ENCODE measurements around the gene YBX1.

The YBX1 gene

DNA sequence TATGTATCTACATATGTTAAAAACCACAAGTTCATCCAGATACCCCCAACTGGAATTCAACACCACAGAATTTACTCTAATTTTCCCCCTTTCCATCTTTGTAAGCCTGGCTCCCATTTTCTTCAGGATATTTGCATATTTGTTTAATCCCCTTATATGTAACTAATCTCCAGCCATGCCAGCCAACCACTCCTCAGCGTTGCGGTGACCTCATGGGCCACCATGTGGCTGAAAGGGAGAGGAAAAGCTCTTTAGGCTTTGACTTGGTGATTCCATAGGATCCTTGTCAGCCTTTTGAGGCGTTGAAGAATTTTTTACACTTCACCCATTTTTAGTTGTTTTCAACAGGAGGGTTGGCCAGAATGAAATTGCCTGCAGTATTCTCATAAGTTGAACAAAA is 47.8 kb downstream of the YBX1 start:
- H3K9me2 ChIP-seq (replicated peaks; ENCODE audit: low read depth, low read length), result no peaks in the 10 kb centered on the region
- H3K79me2 ChIP-seq (ENCODE audit: insufficient read depth, low read length), result no peaks in the 10 kb centered on the region
- H3K4me2 ChIP-seq (ENCODE audit: low read depth, low read length, poor library complexity, severe bottlenecking), result no peak overlapping the region
- H2AFZ ChIP-seq (ENCODE audit: low read length), result no peak overlapping the region
- no peaks in the 10 kb centered on the region for H3F3A ChIP-seq (ENCODE audit: low read depth)
- no peaks in the 10 kb centered on the region for H4K20me1 ChIP-seq (ENCODE audit: insufficient read depth, low read length, poor library complexity, severe bottlenecking)
- no peaks in the 10 kb centered on the region for H3K36me3 ChIP-seq (ENCODE audit: insufficient read depth, low read length)
- no peaks in the 10 kb centered on the region for H3K9me3 ChIP-seq (ENCODE audit: insufficient read depth, low read depth, low read length)
- no peak overlapping the region for H3K9ac ChIP-seq (ENCODE audit: low read depth, low read length, poor library complexity, severe bottlenecking)
- H3K4me1 ChIP-seq (ENCODE audit: insufficient read depth, low read length, poor library complexity, severe bottlenecking), result no peaks in the 10 kb centered on the region
- no peaks in the 10 kb centered on the region for H3K27me3 ChIP-seq (ENCODE audit: insufficient read depth, low read length, poor library complexity, severe bottlenecking)
- H3K4me3 ChIP-seq (ENCODE audit: low read length, poor library complexity, severe bottlenecking), result no peak overlapping the region
- TF ChIP-seq, protein P1, sequence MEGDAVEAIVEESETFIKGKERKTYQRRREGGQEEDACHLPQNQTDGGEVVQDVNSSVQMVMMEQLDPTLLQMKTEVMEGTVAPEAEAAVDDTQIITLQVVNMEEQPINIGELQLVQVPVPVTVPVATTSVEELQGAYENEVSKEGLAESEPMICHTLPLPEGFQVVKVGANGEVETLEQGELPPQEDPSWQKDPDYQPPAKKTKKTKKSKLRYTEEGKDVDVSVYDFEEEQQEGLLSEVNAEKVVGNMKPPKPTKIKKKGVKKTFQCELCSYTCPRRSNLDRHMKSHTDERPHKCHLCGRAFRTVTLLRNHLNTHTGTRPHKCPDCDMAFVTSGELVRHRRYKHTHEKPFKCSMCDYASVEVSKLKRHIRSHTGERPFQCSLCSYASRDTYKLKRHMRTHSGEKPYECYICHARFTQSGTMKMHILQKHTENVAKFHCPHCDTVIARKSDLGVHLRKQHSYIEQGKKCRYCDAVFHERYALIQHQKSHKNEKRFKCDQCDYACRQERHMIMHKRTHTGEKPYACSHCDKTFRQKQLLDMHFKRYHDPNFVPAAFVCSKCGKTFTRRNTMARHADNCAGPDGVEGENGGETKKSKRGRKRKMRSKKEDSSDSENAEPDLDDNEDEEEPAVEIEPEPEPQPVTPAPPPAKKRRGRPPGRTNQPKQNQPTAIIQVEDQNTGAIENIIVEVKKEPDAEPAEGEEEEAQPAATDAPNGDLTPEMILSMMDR (conservative IDR thresholded peaks at IDR 0.05; ENCODE audit: low read length), result no peak
- no peak for TF ChIP-seq EZH2phosphoT487 (IDR thresholded peaks at IDR 0.05; ENCODE audit: borderline replicate concordance)

DNA sequence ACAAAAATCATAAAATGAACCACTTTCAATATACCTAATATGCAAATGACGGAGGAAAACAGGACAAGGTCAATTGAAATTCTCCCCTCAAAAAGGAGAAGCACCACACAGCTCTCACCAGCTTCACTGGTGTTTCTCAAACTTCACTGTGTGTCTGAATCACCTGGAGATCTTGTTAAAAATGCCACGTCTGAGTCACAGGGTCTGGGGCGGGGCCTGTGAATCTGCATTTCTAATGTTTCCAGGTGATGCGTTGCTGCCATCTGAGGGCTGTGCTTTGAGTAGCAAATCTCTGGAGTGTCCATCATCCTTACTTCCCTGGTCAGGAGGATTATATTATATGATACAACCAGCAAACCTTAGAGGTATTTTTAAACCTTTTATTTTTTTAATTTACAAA is 48.8 kb downstream of the YBX1 start:
- Histone ChIP-seq H3K9me3 (ENCODE audit: insufficient read depth, low read depth, low read length) (no peaks in the 10 kb centered on the region), H3K79me2 (ENCODE audit: insufficient read depth, low read length) (no peaks in the 10 kb centered on the region), H3K4me1 (ENCODE audit: insufficient read depth, low read length, poor library complexity, severe bottlenecking) (no peaks in the 10 kb centered on the region), H3K4me3 (ENCODE audit: low read length, poor library complexity, severe bottlenecking) (no peak overlapping the region), H2AFZ (ENCODE audit: low read length) (no peak overlapping the region), H3K4me2 (ENCODE audit: low read depth, low read length, poor library complexity, severe bottlenecking) (no peak overlapping the region), H3K9ac (ENCODE audit: low read depth, low read length, poor library complexity, severe bottlenecking) (no peak overlapping the region), H3K9me2 (replicated peaks; ENCODE audit: low read depth, low read length) (no peaks in the 10 kb centered on the region), H4K20me1 (ENCODE audit: insufficient read depth, low read length, poor library complexity, severe bottlenecking) (no peaks in the 10 kb centered on the region), H3K36me3 (ENCODE audit: insufficient read depth, low read length) (no peaks in the 10 kb centered on the region), H3F3A (ENCODE audit: low read depth) (no peaks in the 10 kb centered on the region), H3K27me3 (ENCODE audit: insufficient read depth, low read length, poor library complexity, severe bottlenecking) (no peaks in the 10 kb centered on the region)
- TF ChIP-seq EZH2phosphoT487 (IDR thresholded peaks at IDR 0.05; ENCODE audit: borderline replicate concordance), result no peak
- TF ChIP-seq, protein P1 (conservative IDR thresholded peaks at IDR 0.05; ENCODE audit: low read length), result peak; percentile 53

DNA sequence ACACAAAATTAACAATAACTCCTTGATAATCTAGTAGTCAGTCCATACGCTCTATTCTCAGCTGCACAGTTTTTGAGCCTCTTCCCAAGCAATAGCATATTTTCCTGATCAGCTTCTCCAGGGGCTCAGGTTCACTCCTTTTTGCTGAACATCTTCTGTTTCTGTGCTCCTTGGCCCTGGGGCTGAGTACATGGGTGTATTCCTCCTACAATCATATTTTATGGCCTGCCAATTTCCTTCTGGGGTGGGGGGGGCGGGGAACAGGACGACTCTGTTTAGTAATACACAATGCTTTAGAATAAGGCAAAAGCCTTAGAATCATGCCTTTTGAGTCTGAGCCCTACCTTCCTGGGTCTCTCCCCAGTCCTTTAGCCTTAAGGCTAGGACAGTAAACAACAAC is 49.4 kb downstream of the YBX1 start:
- H3K27me3 ChIP-seq (ENCODE audit: insufficient read depth, low read length, poor library complexity, severe bottlenecking), result no peaks in the 10 kb centered on the region
- no peaks in the 10 kb centered on the region for H3K79me2 ChIP-seq (ENCODE audit: insufficient read depth, low read length)
- no peaks in the 10 kb centered on the region for H3K9me3 ChIP-seq (ENCODE audit: insufficient read depth, low read depth, low read length)
- H3F3A ChIP-seq (ENCODE audit: low read depth), result no peaks in the 10 kb centered on the region
- H4K20me1 ChIP-seq (ENCODE audit: insufficient read depth, low read length, poor library complexity, severe bottlenecking), result no peaks in the 10 kb centered on the region
- no peak for TF ChIP-seq EZH2phosphoT487 (IDR thresholded peaks at IDR 0.05; ENCODE audit: borderline replicate concordance)
- TF ChIP-seq, protein P1 (conservative IDR thresholded peaks at IDR 0.05; ENCODE audit: low read length), result no peak
- H3K4me1 ChIP-seq (ENCODE audit: insufficient read depth, low read length, poor library complexity, severe bottlenecking), result peaks cover under 1% of the 10 kb centered on the region
- no peak overlapping the region for H3K4me2 ChIP-seq (ENCODE audit: low read depth, low read length, poor library complexity, severe bottlenecking)
- no peaks in the 10 kb centered on the region for H3K36me3 ChIP-seq (ENCODE audit: insufficient read depth, low read length)
- H3K9ac ChIP-seq (ENCODE audit: low read depth, low read length, poor library complexity, severe bottlenecking), result no peak overlapping the region
- H3K9me2 ChIP-seq (replicated peaks; ENCODE audit: low read depth, low read length), result no peaks in the 10 kb centered on the region
- no peak overlapping the region for H2AFZ ChIP-seq (ENCODE audit: low read length)
- no peak overlapping the region for H3K4me3 ChIP-seq (ENCODE audit: low read length, poor library complexity, severe bottlenecking)

Data from Loucy (cell line).